Activated T-cell treated with anti-CD3 and anti-CD28 coated beads, Interleukin-2, amount 50 U/mL, for 72 hours (primary cell): Measurements from ENCODE around the gene CACNG1. TPM values are rescaled to one million over a fixed set of nuclear protein-coding genes. Genes with fewer than 3 reads are reported as not detected.

Source experiments
- ATAC-seq, 2 donors: fragments of 150-1000 bp; cut with Tn5 transposase; replicated peaks in 1 of 2; 2 replicates each; pipeline ENCODE4 v1.10.0; 2021; ENCODE audit warnings: moderate library complexity in 2 of 2, mild to moderate bottlenecking in 1 of 2
- DNase-seq, 2 donors: peaks; one replicate each; pipeline ENCODE4 v3.0.0; 2021 to 2022; ENCODE audit warnings: mixed read lengths in 1 of 2
- H3K27ac Mint-ChIP-seq: one replicate; pipeline ENCODE4 v1.8.0; 2022; ENCODE audit warnings: mild to moderate bottlenecking, moderate library complexity, mixed read lengths
- H3K27me3 Mint-ChIP-seq: one replicate; pipeline ENCODE4 v1.8.0; 2022; ENCODE audit warnings: low read depth, mixed read lengths
- H3K36me3 Mint-ChIP-seq, 2 donors: one replicate each; pipeline ENCODE4 v1.8.0; 2022; ENCODE audit warnings: mixed read lengths in 2 of 2, mild to moderate bottlenecking in 1 of 2; ENCODE audit not compliant: insufficient read depth in 2 of 2
- H3K4me1 Mint-ChIP-seq: one replicate; pipeline ENCODE4 v1.8.0; 2022; ENCODE audit warnings: low read depth, mixed read lengths
- H3K4me3 Mint-ChIP-seq, 2 donors: one replicate each; pipeline ENCODE4 v1.8.0; 2022; ENCODE audit warnings: mild to moderate bottlenecking in 2 of 2, mixed read lengths in 2 of 2, moderate library complexity in 2 of 2
- H3K9me3 Mint-ChIP-seq, 2 donors: one replicate each; pipeline ENCODE4 v1.8.0; 2022; ENCODE audit warnings: mixed read lengths in 2 of 2
- total RNA-seq, 2 donors: library from RNA; stranded (reverse); gene quantifications; one replicate each; pipeline ENCODE4 v1.2.3, GENCODE V29; 2022

CACNG1 gene
- total RNA-seq, result not detected

GRCh38 chr17:67044016-67044772, at the start of gene CACNG1:
Gene CACNG1 (plus strand): TSS chr17:67044554. CDS start chr17:67044661, 107 bp downstream.
- Mint-ChIP-seq H3K4me3 (no peak within 1 kb of the TSS), H3K27ac (no peak within 1 kb of the TSS), H3K4me1 (no peaks in the 10 kb centered on the region), H3K27me3 (no peaks in the 10 kb centered on the region), H3K9me3 (peaks cover 7 to 10% of the 10 kb centered on the region in 2 donors), H3K36me3 (peaks cover 9 to 14% of the 10 kb centered on the region in 2 donors)
- DNase-seq, result no peak
- no peak for ATAC-seq

GRCh38 chr17:66994930-66995535, 49.3 kb upstream of the CACNG1 start:
- DNase-seq (no peak), ATAC-seq (no peak)
- Mint-ChIP-seq H3K4me1 (no peaks in the 10 kb centered on the region), H3K27ac (no peak overlapping the region), H3K9me3 (no peaks in the 10 kb centered on the region), H3K36me3 (no peaks in the 10 kb centered on the region), H3K4me3 (no peak overlapping the region), H3K27me3 (peaks cover 3% of the 10 kb centered on the region)

- H3K27ac Mint-ChIP-seq, result no peak overlapping the region
- H3K36me3 Mint-ChIP-seq, result no peaks in the 10 kb centered on the region
- H3K27me3 Mint-ChIP-seq, result no peaks in the 10 kb centered on the region
- ATAC-seq, result no peak
- H3K4me3 Mint-ChIP-seq, result no peak overlapping the region
- no peak for DNase-seq
- no peaks in the 10 kb centered on the region for H3K9me3 Mint-ChIP-seq
- no peaks in the 10 kb centered on the region for H3K4me1 Mint-ChIP-seq
Observed at GRCh38 chr17:66995944-66996343, 48.4 kb upstream of the CACNG1 start.

GRCh38 chr17:66996926-66997325, 47.4 kb upstream of the CACNG1 start:
- Mint-ChIP-seq H3K36me3 (no peaks in the 10 kb centered on the region), H3K4me1 (no peaks in the 10 kb centered on the region), H3K9me3 (no peaks in the 10 kb centered on the region), H3K27ac (no peak overlapping the region), H3K4me3 (no peak overlapping the region), H3K27me3 (peaks cover 3% of the 10 kb centered on the region)
- DNase-seq, result no peak
- ATAC-seq, result no peak

GRCh38 chr17:67003231-67003630, 41.1 kb upstream of the CACNG1 start:
- no peak overlapping the region for H3K27ac Mint-ChIP-seq
- H3K9me3 Mint-ChIP-seq, result no peaks in the 10 kb centered on the region
- no peak for DNase-seq
- peaks cover 25% of the 10 kb centered on the region for H3K27me3 Mint-ChIP-seq
- ATAC-seq, result no peak
- H3K4me1 Mint-ChIP-seq, result no peaks in the 10 kb centered on the region
- no peak overlapping the region for H3K4me3 Mint-ChIP-seq
- H3K36me3 Mint-ChIP-seq, result no peaks in the 10 kb centered on the region

- Mint-ChIP-seq H3K4me3 (no peak overlapping the region), H3K4me1 (no peaks in the 10 kb centered on the region), H3K27me3 (peaks cover 31% of the 10 kb centered on the region), H3K9me3 (no peaks in the 10 kb centered on the region), H3K27ac (no peak overlapping the region), H3K36me3 (no peaks in the 10 kb centered on the region)
- ATAC-seq, result no peak
- DNase-seq, result no peak
Observed at GRCh38 chr17:67004181-67004580, 40.2 kb upstream of the CACNG1 start.

- Mint-ChIP-seq H3K27me3 (peaks cover 28% of the 10 kb centered on the region), H3K9me3 (no peaks in the 10 kb centered on the region), H3K4me1 (no peaks in the 10 kb centered on the region), H3K36me3 (no peaks in the 10 kb centered on the region), H3K27ac (no peak overlapping the region), H3K4me3 (no peak overlapping the region)
- ATAC-seq (no peak), DNase-seq (no peak)
Observed at GRCh38 chr17:67007266-67007665, 37.1 kb upstream of the CACNG1 start.

GRCh38 chr17:67008101-67008500, 36.3 kb upstream of the CACNG1 start:
- H3K36me3 Mint-ChIP-seq, result no peaks in the 10 kb centered on the region
- peaks cover 31% of the 10 kb centered on the region for H3K27me3 Mint-ChIP-seq
- DNase-seq (no peak), ATAC-seq (no peak)
- H3K4me1 Mint-ChIP-seq, result no peaks in the 10 kb centered on the region
- H3K4me3 Mint-ChIP-seq, result no peak overlapping the region
- H3K9me3 Mint-ChIP-seq, result no peaks in the 10 kb centered on the region
- no peak overlapping the region for H3K27ac Mint-ChIP-seq

- ATAC-seq (no peak), DNase-seq (no peak)
- no peaks in the 10 kb centered on the region for H3K36me3 Mint-ChIP-seq
- peaks cover 22% of the 10 kb centered on the region for H3K27me3 Mint-ChIP-seq
- H3K4me3 Mint-ChIP-seq, result no peak overlapping the region
- no peaks in the 10 kb centered on the region for H3K4me1 Mint-ChIP-seq
- no peak overlapping the region for H3K27ac Mint-ChIP-seq
- no peaks in the 10 kb centered on the region for H3K9me3 Mint-ChIP-seq
Observed at GRCh38 chr17:67011527-67012175, 32.7 kb upstream of the CACNG1 start.

- no peaks in the 10 kb centered on the region for H3K4me1 Mint-ChIP-seq
- DNase-seq (no peak), ATAC-seq (no peak)
- H3K4me3 Mint-ChIP-seq, result no peak overlapping the region
- H3K27me3 Mint-ChIP-seq, result peaks cover 17% of the 10 kb centered on the region
- H3K9me3 Mint-ChIP-seq, result no peaks in the 10 kb centered on the region
- H3K27ac Mint-ChIP-seq, result no peak overlapping the region
- no peaks in the 10 kb centered on the region for H3K36me3 Mint-ChIP-seq
Observed at GRCh38 chr17:67013891-67014290, 30.5 kb upstream of the CACNG1 start.

- Mint-ChIP-seq H3K27ac (no peak overlapping the region), H3K4me3 (no peak overlapping the region), H3K36me3 (no peaks in the 10 kb centered on the region), H3K9me3 (no peaks in the 10 kb centered on the region), H3K27me3 (peaks cover 14% of the 10 kb centered on the region), H3K4me1 (no peaks in the 10 kb centered on the region)
- ATAC-seq (no peak), DNase-seq (no peak)
Observed at GRCh38 chr17:67015001-67015400, 29.4 kb upstream of the CACNG1 start.

- Mint-ChIP-seq H3K27ac (no peak overlapping the region), H3K36me3 (no peaks in the 10 kb centered on the region), H3K4me1 (no peaks in the 10 kb centered on the region), H3K27me3 (peaks cover 14% of the 10 kb centered on the region), H3K4me3 (no peak overlapping the region), H3K9me3 (no peaks in the 10 kb centered on the region)
- ATAC-seq (no peak), DNase-seq (no peak)
Observed at GRCh38 chr17:67016039-67016762, 28.2 kb upstream of the CACNG1 start.

- Mint-ChIP-seq H3K9me3 (no peaks in the 10 kb centered on the region), H3K4me3 (no peak overlapping the region), H3K36me3 (no peaks in the 10 kb centered on the region), H3K27me3 (peaks cover 8% of the 10 kb centered on the region), H3K27ac (no peak overlapping the region), H3K4me1 (no peaks in the 10 kb centered on the region)
- DNase-seq (no peak), ATAC-seq (no peak)
Observed at GRCh38 chr17:67017910-67018309, 26.4 kb upstream of the CACNG1 start.
